ENCODE data around the gene PMAIP1. TPM values are rescaled to one million over a fixed set of nuclear protein-coding genes. Genes with fewer than 3 reads are reported as not detected.

Gene PMAIP1
- 25.0 and 29.7 TPM in 2 replicates for total RNA-seq

GRCh38 chr18:59899298-59900221, at the start of gene PMAIP1:
PMAIP1 (plus strand) TSS chr18:59899996; CDS start chr18:59900178, 182 bp downstream.

Other genes starting within 250 kb of the PMAIP1 start
- gene CCBE1, start 202.6 kb upstream of the PMAIP1 start, total RNA-seq: 2.0 and 3.5 TPM in 2 replicates